ENCODE measurements around the gene HYCC2.

HYCC2 gene

DNA sequence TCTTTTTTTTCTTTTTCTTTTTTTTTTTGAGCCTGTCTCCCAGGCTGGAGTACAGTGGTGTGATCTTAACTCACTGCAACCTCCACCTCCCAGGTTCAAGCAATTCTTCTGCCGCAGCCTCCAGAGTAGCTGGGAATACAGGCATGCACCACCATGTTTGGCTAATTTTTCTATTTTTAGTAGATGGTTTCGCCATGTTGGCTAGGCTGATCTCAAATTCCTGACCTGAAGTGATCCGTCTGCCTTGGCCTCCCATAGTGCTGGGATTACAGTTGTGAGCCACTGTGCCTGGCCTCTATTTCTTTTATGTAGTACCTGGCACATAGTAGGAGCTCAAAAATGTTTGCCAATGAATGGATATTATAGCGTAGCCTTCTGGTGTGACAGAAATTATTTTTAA is 37.7 kb upstream of the HYCC2 start:
- no peak for DNase-seq
- no peaks in the 10 kb centered on the region for H3K9me3 ChIP-seq
- no peak overlapping the region for H3K4me3 ChIP-seq
- intact Hi-C loops (cut with DNase I; ENCODE audit: low total_unique reads), result no loop called here
- H3K4me1 ChIP-seq, result no peaks in the 10 kb centered on the region
- no peaks in the 10 kb centered on the region for H3K27me3 ChIP-seq
- no peaks in the 10 kb centered on the region for H3K36me3 ChIP-seq
- TF ChIP-seq, protein P1, sequence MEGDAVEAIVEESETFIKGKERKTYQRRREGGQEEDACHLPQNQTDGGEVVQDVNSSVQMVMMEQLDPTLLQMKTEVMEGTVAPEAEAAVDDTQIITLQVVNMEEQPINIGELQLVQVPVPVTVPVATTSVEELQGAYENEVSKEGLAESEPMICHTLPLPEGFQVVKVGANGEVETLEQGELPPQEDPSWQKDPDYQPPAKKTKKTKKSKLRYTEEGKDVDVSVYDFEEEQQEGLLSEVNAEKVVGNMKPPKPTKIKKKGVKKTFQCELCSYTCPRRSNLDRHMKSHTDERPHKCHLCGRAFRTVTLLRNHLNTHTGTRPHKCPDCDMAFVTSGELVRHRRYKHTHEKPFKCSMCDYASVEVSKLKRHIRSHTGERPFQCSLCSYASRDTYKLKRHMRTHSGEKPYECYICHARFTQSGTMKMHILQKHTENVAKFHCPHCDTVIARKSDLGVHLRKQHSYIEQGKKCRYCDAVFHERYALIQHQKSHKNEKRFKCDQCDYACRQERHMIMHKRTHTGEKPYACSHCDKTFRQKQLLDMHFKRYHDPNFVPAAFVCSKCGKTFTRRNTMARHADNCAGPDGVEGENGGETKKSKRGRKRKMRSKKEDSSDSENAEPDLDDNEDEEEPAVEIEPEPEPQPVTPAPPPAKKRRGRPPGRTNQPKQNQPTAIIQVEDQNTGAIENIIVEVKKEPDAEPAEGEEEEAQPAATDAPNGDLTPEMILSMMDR (IDR thresholded peaks at IDR 0.05), result no peak
- no peak overlapping the region for H3K27ac ChIP-seq

DNA sequence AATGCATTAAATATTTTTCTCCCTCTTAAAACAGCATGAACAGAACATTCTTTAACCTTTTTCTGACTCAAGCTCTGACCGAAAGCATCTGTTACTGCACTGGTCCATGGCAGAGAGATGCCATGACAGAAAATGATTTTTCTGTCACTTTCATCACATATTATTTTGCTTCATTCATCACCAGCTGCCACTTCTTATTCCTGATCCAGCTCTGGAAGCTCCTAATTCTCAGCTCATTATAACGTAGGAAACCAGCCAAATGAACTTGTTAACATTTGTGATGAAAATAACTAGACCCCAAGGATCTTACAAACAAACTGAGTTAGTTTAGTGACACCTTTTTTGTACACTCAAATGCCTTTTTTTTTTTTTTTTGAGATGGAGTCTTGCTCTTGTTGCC is 36.9 kb upstream of the HYCC2 start:
- Histone ChIP-seq H3K27me3 (no peaks in the 10 kb centered on the region), H3K4me3 (no peak overlapping the region), H3K4me1 (no peaks in the 10 kb centered on the region), H3K36me3 (no peaks in the 10 kb centered on the region), H3K27ac (no peak overlapping the region), H3K9me3 (no peaks in the 10 kb centered on the region)
- TF ChIP-seq, protein P1 (IDR thresholded peaks at IDR 0.05), result no peak
- intact Hi-C loops (cut with DNase I; ENCODE audit: low total_unique reads), result no loop called here
- no peak for DNase-seq

DNA sequence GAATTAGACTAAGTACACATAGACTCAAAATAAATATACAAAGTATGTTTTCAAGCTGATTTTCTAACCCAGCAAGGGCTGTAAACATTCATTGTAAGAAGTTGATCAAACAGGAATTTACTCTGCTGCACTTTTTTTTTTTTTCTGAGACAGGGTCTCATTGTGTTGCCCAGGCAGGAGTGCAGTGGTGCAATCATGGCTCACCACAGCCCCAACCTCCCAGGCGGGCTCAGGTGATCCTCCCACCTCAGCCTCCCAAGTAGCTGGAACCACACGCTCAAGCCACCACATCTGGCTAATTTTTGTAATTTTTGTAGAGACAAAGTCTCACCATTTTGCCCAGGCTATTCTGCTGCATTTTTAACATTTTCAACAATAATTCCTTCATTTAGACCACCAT is 36.2 kb upstream of the HYCC2 start:
- H3K27ac ChIP-seq, result no peak overlapping the region
- no peaks in the 10 kb centered on the region for H3K4me1 ChIP-seq
- TF ChIP-seq, protein P1 (IDR thresholded peaks at IDR 0.05), result no peak
- no peak overlapping the region for H3K4me3 ChIP-seq
- no peaks in the 10 kb centered on the region for H3K27me3 ChIP-seq
- intact Hi-C loops (cut with DNase I; ENCODE audit: low total_unique reads), result no loop called here
- no peaks in the 10 kb centered on the region for H3K36me3 ChIP-seq
- H3K9me3 ChIP-seq, result no peaks in the 10 kb centered on the region
- DNase-seq, result no peak

DNA sequence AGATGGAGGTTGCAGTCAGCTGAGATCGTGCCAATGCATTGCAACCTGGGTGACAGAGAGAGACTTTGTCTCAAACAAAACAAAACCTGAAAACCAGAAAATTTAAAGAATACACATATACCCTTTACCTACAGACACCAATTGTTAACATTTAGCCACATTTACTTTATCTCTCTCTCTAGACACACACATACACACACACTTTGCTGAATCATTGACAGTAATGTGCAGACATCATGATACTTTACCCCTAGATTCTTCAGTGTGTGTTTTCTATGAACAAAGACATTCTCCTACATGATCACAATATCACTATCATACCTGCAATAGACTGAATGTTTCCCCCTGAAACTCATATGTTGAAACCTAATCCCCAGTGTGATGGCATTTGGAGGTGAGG is 34.3 kb upstream of the HYCC2 start:
- TF ChIP-seq, protein P1 (IDR thresholded peaks at IDR 0.05), result no peak
- Histone ChIP-seq H3K4me1 (no peaks in the 10 kb centered on the region), H3K9me3 (no peaks in the 10 kb centered on the region), H3K36me3 (no peaks in the 10 kb centered on the region), H3K4me3 (no peak overlapping the region), H3K27me3 (no peaks in the 10 kb centered on the region), H3K27ac (no peak overlapping the region)
- intact Hi-C loops (cut with DNase I; ENCODE audit: low total_unique reads), result no loop called here
- DNase-seq, result no peak

DNA sequence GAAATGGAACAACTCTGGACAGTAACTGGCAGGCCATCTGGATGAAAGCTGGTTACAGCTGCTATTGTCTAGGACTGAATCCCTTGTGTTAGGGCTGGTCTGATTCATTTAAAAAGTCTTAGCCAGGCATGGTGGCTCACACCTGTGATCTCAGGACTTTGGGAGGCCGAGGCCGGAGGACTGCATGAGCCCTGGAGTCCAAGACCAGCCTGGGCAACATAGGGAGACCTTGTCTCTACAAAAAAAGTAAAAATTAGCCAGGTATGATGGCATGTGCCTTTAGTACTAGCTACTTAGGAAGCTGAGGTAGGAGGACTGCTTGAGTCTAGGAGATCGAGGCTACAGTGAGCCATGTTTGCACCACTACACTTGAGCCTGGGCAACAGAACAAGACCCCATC is 29.0 kb upstream of the HYCC2 start:
- H3K36me3 ChIP-seq, result no peaks in the 10 kb centered on the region
- intact Hi-C loops (cut with DNase I; ENCODE audit: low total_unique reads), result no loop called here
- H3K27ac ChIP-seq, result no peak overlapping the region
- no peak overlapping the region for H3K4me3 ChIP-seq
- no peaks in the 10 kb centered on the region for H3K9me3 ChIP-seq
- no peaks in the 10 kb centered on the region for H3K27me3 ChIP-seq
- TF ChIP-seq, protein P1 (IDR thresholded peaks at IDR 0.05), result no peak
- no peaks in the 10 kb centered on the region for H3K4me1 ChIP-seq
- no peak for DNase-seq

DNA sequence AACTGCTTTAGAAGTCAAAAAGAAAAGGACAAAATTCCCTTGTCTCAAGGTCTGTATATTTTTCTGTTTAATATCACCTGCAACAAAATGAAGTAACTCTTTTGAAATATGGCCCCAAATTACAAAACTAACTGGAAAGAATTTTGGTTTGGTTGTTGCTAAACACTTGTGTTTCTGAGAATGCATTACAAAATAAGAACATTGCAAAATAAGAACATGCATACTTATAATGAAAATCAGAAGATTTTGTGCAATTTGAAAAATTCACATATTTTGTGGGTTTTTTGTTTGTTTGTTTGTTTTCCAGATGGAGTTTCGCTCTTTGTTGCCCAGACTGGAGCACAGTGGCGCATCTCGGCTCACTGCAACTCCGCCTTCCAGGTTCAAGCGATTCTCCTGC is 22.1 kb upstream of the HYCC2 start:
- no peak for DNase-seq
- Histone ChIP-seq H3K4me3 (no peak overlapping the region), H3K36me3 (peaks cover 0 to 14% (median 0%) of the 10 kb centered on the region in 3 donors), H3K4me1 (no peaks in the 10 kb centered on the region), H3K27ac (no peak overlapping the region), H3K27me3 (no peaks in the 10 kb centered on the region), H3K9me3 (no peaks in the 10 kb centered on the region)
- TF ChIP-seq, protein P1 (IDR thresholded peaks at IDR 0.05), result no peak
- intact Hi-C loops (cut with DNase I; ENCODE audit: low total_unique reads), result no loop called here
